Smooth muscle cell (in vitro differentiated cells): ENCODE data around the gene VAV3. TPM values are rescaled to one million over a fixed set of nuclear protein-coding genes. Genes with fewer than 3 reads are reported as not detected.

ENCODE experiments used
- DNase-seq: peaks from one replicate; lab custom pipeline; 2025; ENCODE audit not compliant: unreplicated experiment; lab: John Stamatoyannopoulos, UW
- H2AFZ ChIP-seq: fragments of 200-600 bp; sonication (generic); 2 replicates; pipeline ENCODE4 v1.6.0; 2016; ENCODE audit warnings: antibody characterized with exemption, low read depth, mild to moderate bottlenecking
- H3F3A ChIP-seq: fragments of 200-600 bp; sonication (generic); 2 replicates; pipeline ENCODE4 v1.6.0; 2017; ENCODE audit warnings: antibody characterized with exemption, low read depth
- H3K27ac ChIP-seq: fragments of 200-600 bp; sonication (generic); 2 replicates; pipeline ENCODE4 v1.5.1; 2016; ENCODE audit warnings: low read depth, mild to moderate bottlenecking
- H3K27me3 ChIP-seq: fragments of 200-600 bp; sonication (generic); 2 replicates; pipeline ENCODE4 v1.6.1; 2016; ENCODE audit warnings: low read depth, mild to moderate bottlenecking
- H3K36me3 ChIP-seq: fragments of 200-600 bp; sonication (generic); 2 replicates; pipeline ENCODE4 v1.5.1; 2016; ENCODE audit warnings: low read depth
- H3K4me1 ChIP-seq: fragments of 200-600 bp; sonication (generic); 2 replicates; pipeline ENCODE4 v1.5.1; 2016; ENCODE audit warnings: low read depth
- H3K4me2 ChIP-seq: fragments of 200-600 bp; sonication (generic); 2 replicates; pipeline ENCODE4 v1.6.0; 2016; ENCODE audit warnings: mild to moderate bottlenecking
- H3K4me3 ChIP-seq: fragments of 200-600 bp; sonication (generic); 2 replicates; pipeline ENCODE4 v1.5.1; 2016; ENCODE audit warnings: mild to moderate bottlenecking
- H3K79me2 ChIP-seq: fragments of 200-600 bp; sonication (generic); 2 replicates; pipeline ENCODE4 v1.6.0; 2016; ENCODE audit warnings: low read depth, mild to moderate bottlenecking
- H3K9ac ChIP-seq: fragments of 200-600 bp; sonication (generic); 2 replicates; pipeline ENCODE4 v1.6.0; 2016; ENCODE audit warnings: low read depth
- H3K9me3 ChIP-seq: fragments of 200-600 bp; sonication (generic); replicated peaks from 2 replicates; pipeline ENCODE4 v1.5.1; 2016; ENCODE audit warnings: low read depth
- H4K20me1 ChIP-seq: fragments of 200-600 bp; sonication (generic); 2 replicates; pipeline ENCODE4 v1.6.0; 2016; ENCODE audit warnings: low read depth
- CTCF ChIP-seq: fragments of 200-600 bp; sonication (generic); IDR thresholded peaks from 2 replicates; pipeline ENCODE4 v1.5.1; 2017; ENCODE audit warnings: borderline replicate concordance, mild to moderate bottlenecking, antibody characterized with exemption; ENCODE audit not compliant: insufficient read depth, poor library complexity, severe bottlenecking
- WGBS: methylation state at CpG from one replicate; pipeline ENCODE4 v1.1.7; 2016; ENCODE audit warnings: low lambda C conversion rate; 5-methylcytosine and 5-hydroxymethylcytosine counted together
- polyA plus RNA-seq: library from polyadenylated mRNA; unstranded; fragments of >200 nt; fragmentation: Nextera tagmentation; extraction: Ambion mirVana; gene quantifications from 2 replicates; pipeline ENCODE4 v1.2.1, GENCODE V29; 2016
- total RNA-seq: library from RNA; depleted of rRNA; stranded (reverse); fragments of >200 nt; gene quantifications from 2 replicates; pipeline ENCODE4 v1.2.3, GENCODE V29; 2014

VAV3 gene
- total and polyA plus RNA-seq, 2 experiments from 2014 or later, result 0.62 to 10.1 TPM

- Histone ChIP-seq H3F3A (no peaks in the 10 kb centered on the region), H2AFZ (no peak overlapping the region), H3K4me3 (no peak overlapping the region), H3K9ac (no peak overlapping the region), H3K79me2 (no peaks in the 10 kb centered on the region), H3K27me3 (no peaks in the 10 kb centered on the region), H3K27ac (no peak overlapping the region), H3K36me3 (no peaks in the 10 kb centered on the region), H4K20me1 (no peaks in the 10 kb centered on the region), H3K9me3 (no peaks in the 10 kb centered on the region), H3K4me1 (peaks cover 8% of the 10 kb centered on the region), H3K4me2 (no peak overlapping the region)
- TF ChIP-seq CTCF, result no peak
- DNase-seq, result no peak
Observed at GRCh38 chr1:107791348-107791747, 173.6 kb downstream of the VAV3 start.

GRCh38 chr1:107789817-107790524, 175.0 kb downstream of the VAV3 start:
- H3K9ac ChIP-seq, result no peak overlapping the region
- H3K4me1 ChIP-seq, result peaks cover 8% of the 10 kb centered on the region
- H2AFZ ChIP-seq, result no peak overlapping the region
- H3K27me3 ChIP-seq, result peaks cover 5% of the 10 kb centered on the region
- H3F3A ChIP-seq, result no peaks in the 10 kb centered on the region
- no peak for TF ChIP-seq CTCF
- WGBS, result 92% methylated on average over 3 of the region's 3 CpGs
- no peak for DNase-seq
- no peak overlapping the region for H3K27ac ChIP-seq
- H3K9me3 ChIP-seq, result no peaks in the 10 kb centered on the region
- H4K20me1 ChIP-seq, result no peaks in the 10 kb centered on the region
- no peaks in the 10 kb centered on the region for H3K79me2 ChIP-seq
- no peak overlapping the region for H3K4me3 ChIP-seq
- no peak overlapping the region for H3K4me2 ChIP-seq
- H3K36me3 ChIP-seq, result no peaks in the 10 kb centered on the region

- Histone ChIP-seq H3K79me2 (no peaks in the 10 kb centered on the region), H3K4me1 (no peaks in the 10 kb centered on the region), H3K27me3 (peaks cover 5% of the 10 kb centered on the region), H3K27ac (no peak overlapping the region), H3K36me3 (no peaks in the 10 kb centered on the region), H2AFZ (no peak overlapping the region), H3F3A (no peaks in the 10 kb centered on the region), H3K4me3 (no peak overlapping the region), H3K9me3 (no peaks in the 10 kb centered on the region), H4K20me1 (no peaks in the 10 kb centered on the region), H3K4me2 (no peak overlapping the region), H3K9ac (no peak overlapping the region)
- 81% methylated on average over 4 of the region's 4 CpGs for WGBS
- no peak for TF ChIP-seq CTCF
- DNase-seq, result no peak
Observed at GRCh38 chr1:107788206-107789202, 176.5 kb downstream of the VAV3 start.
